HG03045 (cell line): ENCODE data around the gene KDM1B.
"Not testable (repeated sequence)": the region's sequence is repeated elsewhere in the genome, so short reads cannot be mapped to it uniquely, and the experiment has no call there.

Source experiments
- ATAC-seq: cut with Tn5 transposase; IDR thresholded peaks from one replicate; pipeline ENCODE4 v1.9.1; 2021; ENCODE audit warnings: mild to moderate bottlenecking, moderate library complexity; ENCODE audit not compliant: unreplicated experiment

KDM1B gene

GRCh38 chr6:18186033-18186432, 30.8 kb downstream of the KDM1B start:
- no peak for ATAC-seq

- no peak for ATAC-seq
Measured at GRCh38 chr6:18186540-18187250, 31.5 kb downstream of the KDM1B start.

- no peak for ATAC-seq
Measured at GRCh38 chr6:18187701-18188100, 32.5 kb downstream of the KDM1B start.

- no peak for ATAC-seq
Measured at GRCh38 chr6:18189196-18189595, 34.0 kb downstream of the KDM1B start.

GRCh38 chr6:18192026-18192425, 36.8 kb downstream of the KDM1B start:
- no peak for ATAC-seq

GRCh38 chr6:18203786-18204185, 48.6 kb downstream of the KDM1B start:
- ATAC-seq: no peak

GRCh38 chr6:18204691-18205090, 49.5 kb downstream of the KDM1B start:
- no peak for ATAC-seq

GRCh38 chr6:18206591-18206990, 51.4 kb downstream of the KDM1B start:
- ATAC-seq: no peak

GRCh38 chr6:18207438-18207837, 52.2 kb downstream of the KDM1B start:
- no peak for ATAC-seq

- ATAC-seq: no peak
Measured at GRCh38 chr6:18207949-18208348, 52.7 kb downstream of the KDM1B start.

- not testable (repeated sequence) for ATAC-seq
Measured at GRCh38 chr6:18208778-18209177, 53.6 kb downstream of the KDM1B start.

GRCh38 chr6:18209539-18210197, 54.4 kb downstream of the KDM1B start:
- ATAC-seq: no peak

- ATAC-seq: no peak
Measured at GRCh38 chr6:18210707-18211106, 55.5 kb downstream of the KDM1B start.

- peak; percentile 95 for ATAC-seq
Measured at GRCh38 chr6:18211338-18211737, 56.1 kb downstream of the KDM1B start.

GRCh38 chr6:18212231-18212630, 57.0 kb downstream of the KDM1B start:
- no peak for ATAC-seq

GRCh38 chr6:18213439-18213838, 58.2 kb downstream of the KDM1B start:
- ATAC-seq: no peak

- no peak for ATAC-seq
Measured at GRCh38 chr6:18214003-18214402, 58.8 kb downstream of the KDM1B start.

- ATAC-seq: no peak
Measured at GRCh38 chr6:18215436-18215835, 60.2 kb downstream of the KDM1B start.

GRCh38 chr6:18216411-18216810, 61.2 kb downstream of the KDM1B start:
- ATAC-seq: no peak

GRCh38 chr6:18218233-18218632, 63.0 kb downstream of the KDM1B start:
- no peak for ATAC-seq

- no peak for ATAC-seq
Measured at GRCh38 chr6:18219591-18219990, 64.4 kb downstream of the KDM1B start.

GRCh38 chr6:18221288-18221615, 66.0 kb downstream of the KDM1B start:
- ATAC-seq: no peak
